Panc1 (cell line): Measurements from ENCODE around the gene GRID1.

ENCODE experiments used
- POLR2AphosphoS5 ChIP-seq: IDR thresholded peaks from 2 replicates; pipeline ENCODE4 v1.6.1; 2012; ENCODE audit warnings: mild to moderate bottlenecking, low read depth, low read length, moderate library complexity
- TCF7L2 ChIP-seq: IDR thresholded peaks from 2 replicates; pipeline ENCODE4 v1.6.1; 2011; ENCODE audit warnings: mild to moderate bottlenecking, low read depth, low read length, inconsistent platforms
- TF ChIP-seq, protein P1 (sequence below): fragments of 450-650 bp; IDR thresholded peaks from 2 replicates; pipeline ENCODE4 v1.5.1; 2017; ENCODE audit warnings: mild to moderate bottlenecking

GRCh38 chr10:85950921-85951320, 415.7 kb downstream of the GRID1 start:
- TF ChIP-seq, protein P1, sequence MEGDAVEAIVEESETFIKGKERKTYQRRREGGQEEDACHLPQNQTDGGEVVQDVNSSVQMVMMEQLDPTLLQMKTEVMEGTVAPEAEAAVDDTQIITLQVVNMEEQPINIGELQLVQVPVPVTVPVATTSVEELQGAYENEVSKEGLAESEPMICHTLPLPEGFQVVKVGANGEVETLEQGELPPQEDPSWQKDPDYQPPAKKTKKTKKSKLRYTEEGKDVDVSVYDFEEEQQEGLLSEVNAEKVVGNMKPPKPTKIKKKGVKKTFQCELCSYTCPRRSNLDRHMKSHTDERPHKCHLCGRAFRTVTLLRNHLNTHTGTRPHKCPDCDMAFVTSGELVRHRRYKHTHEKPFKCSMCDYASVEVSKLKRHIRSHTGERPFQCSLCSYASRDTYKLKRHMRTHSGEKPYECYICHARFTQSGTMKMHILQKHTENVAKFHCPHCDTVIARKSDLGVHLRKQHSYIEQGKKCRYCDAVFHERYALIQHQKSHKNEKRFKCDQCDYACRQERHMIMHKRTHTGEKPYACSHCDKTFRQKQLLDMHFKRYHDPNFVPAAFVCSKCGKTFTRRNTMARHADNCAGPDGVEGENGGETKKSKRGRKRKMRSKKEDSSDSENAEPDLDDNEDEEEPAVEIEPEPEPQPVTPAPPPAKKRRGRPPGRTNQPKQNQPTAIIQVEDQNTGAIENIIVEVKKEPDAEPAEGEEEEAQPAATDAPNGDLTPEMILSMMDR = no peak
- TF ChIP-seq POLR2AphosphoS5 (no peak), TCF7L2 (no peak)
